Measurements from ENCODE around the gene ZNF646.

- no peak for TF ChIP-seq EZH2 (IDR thresholded peaks at IDR 0.05; ENCODE audit: borderline replicate concordance, low read depth, low read length, severe bottlenecking)
- no peak for TF ChIP-seq CTCF (IDR thresholded peaks at IDR 0.05; ENCODE audit: borderline replicate concordance, extremely low read depth, low read length, poor library complexity, severe bottlenecking)
These were observed 7.5 kb downstream of the ZNF646 start for GRCh38 chr16:31081428-31082351.
